ENCODE data around the gene IGFBP7. TPM values are rescaled to one million over a fixed set of nuclear protein-coding genes. Genes with fewer than 3 reads are reported as not detected.

The IGFBP7 gene
- total RNA-seq, 1 donor from 2014 or later = 3,484 TPM

- peaks cover 97% of the 10 kb centered on the region for H3K4me1 Mint-ChIP-seq (ENCODE audit: unreplicated experiment)
- H3K27me3 Mint-ChIP-seq (ENCODE audit: unreplicated experiment) = no peaks in the 10 kb centered on the region
- peaks cover 56% of the 10 kb centered on the region for H3K36me3 Mint-ChIP-seq (ENCODE audit: unreplicated experiment)
- TF ChIP-seq CTCF (IDR thresholded peaks at IDR 0.05) = no peak
- H3K4me3 Mint-ChIP-seq (ENCODE audit: unreplicated experiment) = no peak overlapping the region
- H3K27ac Mint-ChIP-seq (ENCODE audit: unreplicated experiment) = peak overlapping the region; percentile 95
- DNase-seq (ENCODE audit: extremely low spot score, unreplicated experiment) = no peak
- no peaks in the 10 kb centered on the region for H3K9me3 Mint-ChIP-seq (ENCODE audit: unreplicated experiment)
These were observed 15.4 kb downstream of the IGFBP7 start for GRCh38 chr4:57094832-57095223.

- TF ChIP-seq CTCF (IDR thresholded peaks at IDR 0.05) = no peak
- no peak overlapping the region for H3K4me3 Mint-ChIP-seq (ENCODE audit: unreplicated experiment)
- H3K27me3 Mint-ChIP-seq (ENCODE audit: unreplicated experiment) = no peaks in the 10 kb centered on the region
- no peaks in the 10 kb centered on the region for H3K9me3 Mint-ChIP-seq (ENCODE audit: unreplicated experiment)
- H3K4me1 Mint-ChIP-seq (ENCODE audit: unreplicated experiment) = peaks cover 97% of the 10 kb centered on the region
- H3K27ac Mint-ChIP-seq (ENCODE audit: unreplicated experiment) = peak overlapping the region; percentile 95
- no peak for DNase-seq (ENCODE audit: extremely low spot score, unreplicated experiment)
- H3K36me3 Mint-ChIP-seq (ENCODE audit: unreplicated experiment) = peaks cover 62% of the 10 kb centered on the region
These were observed 16.0 kb downstream of the IGFBP7 start for GRCh38 chr4:57093845-57094831.

- peaks cover 94% of the 10 kb centered on the region for H3K4me1 Mint-ChIP-seq (ENCODE audit: unreplicated experiment)
- no peak for TF ChIP-seq CTCF (IDR thresholded peaks at IDR 0.05)
- no peaks in the 10 kb centered on the region for H3K9me3 Mint-ChIP-seq (ENCODE audit: unreplicated experiment)
- peak overlapping the region; percentile 22 for H3K4me3 Mint-ChIP-seq (ENCODE audit: unreplicated experiment)
- H3K36me3 Mint-ChIP-seq (ENCODE audit: unreplicated experiment) = peaks cover 67% of the 10 kb centered on the region
- H3K27me3 Mint-ChIP-seq (ENCODE audit: unreplicated experiment) = no peaks in the 10 kb centered on the region
- no peak for DNase-seq (ENCODE audit: extremely low spot score, unreplicated experiment)
- H3K27ac Mint-ChIP-seq (ENCODE audit: unreplicated experiment) = peak overlapping the region; percentile 87
These were observed 18.5 kb downstream of the IGFBP7 start for GRCh38 chr4:57091657-57092162.

GRCh38 chr4:57090079-57090478, 20.1 kb downstream of the IGFBP7 start:
- TF ChIP-seq CTCF (IDR thresholded peaks at IDR 0.05) = no peak
- DNase-seq (ENCODE audit: extremely low spot score, unreplicated experiment) = no peak
- Mint-ChIP-seq H3K27ac (ENCODE audit: unreplicated experiment) (peak overlapping the region; percentile 87), H3K4me1 (ENCODE audit: unreplicated experiment) (peaks cover 90% of the 10 kb centered on the region), H3K36me3 (ENCODE audit: unreplicated experiment) (peaks cover 64% of the 10 kb centered on the region), H3K4me3 (ENCODE audit: unreplicated experiment) (no peak overlapping the region), H3K9me3 (ENCODE audit: unreplicated experiment) (no peaks in the 10 kb centered on the region), H3K27me3 (ENCODE audit: unreplicated experiment) (no peaks in the 10 kb centered on the region)

GRCh38 chr4:57089549-57089948, 20.6 kb downstream of the IGFBP7 start:
- Mint-ChIP-seq H3K36me3 (ENCODE audit: unreplicated experiment) (peaks cover 70% of the 10 kb centered on the region), H3K9me3 (ENCODE audit: unreplicated experiment) (no peaks in the 10 kb centered on the region), H3K27ac (ENCODE audit: unreplicated experiment) (peak overlapping the region; percentile 87), H3K4me3 (ENCODE audit: unreplicated experiment) (no peak overlapping the region), H3K27me3 (ENCODE audit: unreplicated experiment) (no peaks in the 10 kb centered on the region), H3K4me1 (ENCODE audit: unreplicated experiment) (peaks cover 88% of the 10 kb centered on the region)
- DNase-seq (ENCODE audit: extremely low spot score, unreplicated experiment) = no peak
- no peak for TF ChIP-seq CTCF (IDR thresholded peaks at IDR 0.05)

All from osteocyte (in vitro differentiated cells).